H1 (cell line): Measurements from ENCODE around the gene SLC24A3. TPM values are rescaled to one million over a fixed set of nuclear protein-coding genes. Genes with fewer than 3 reads are reported as not detected.

Experiments
- CTCF ChIA-PET: fragments of 300-600 bp; sonication (Branson Sonifier 250); formaldehyde crosslinking; loops from one replicate; lab custom pipeline; 2021; ENCODE audit not compliant: partially characterized antibody; lab: Charles Lee
- POLR2A ChIA-PET: fragments of 300-600 bp; sonication (Branson Sonifier 250); formaldehyde crosslinking; loops from one replicate; lab custom pipeline; 2021; ENCODE audit warnings: inconsistent platforms; ENCODE audit not compliant: partially characterized antibody; lab: Charles Lee
- DNase-seq, 2 experiments: peaks; one replicate each; pipeline versions ENCODE4 v3.0.0 to v3.0.0-alpha.2; 2010 to 2022; ENCODE audit warnings: low spot score in 2 of 2, low read depth in 1 of 2, mixed read lengths in 1 of 2
- FAIRE-seq: peaks from 2 replicates; lab custom pipeline; 2011; peaks lifted over from hg19 to GRCh38; lab: Jason Lieb, UNC
- H2AFZ ChIP-seq: 2 replicates; pipeline ENCODE4 v1.8.1; 2012; ENCODE audit warnings: low read length, inconsistent platforms
- H2AK5ac ChIP-seq: 2 replicates; pipeline ENCODE4 v1.6.1; 2013; ENCODE audit warnings: low read depth, low read length
- H2BK120ac ChIP-seq: replicated peaks from 2 replicates; pipeline ENCODE3; 2013; ENCODE audit warnings: low read depth, low read length, inconsistent platforms
- H2BK12ac ChIP-seq: 2 replicates; pipeline ENCODE4 v1.6.1; 2013; ENCODE audit warnings: low read depth, low read length
- H2BK15ac ChIP-seq: 2 replicates; pipeline ENCODE4 v1.6.1; 2013; ENCODE audit warnings: low read length
- H2BK20ac ChIP-seq: 2 replicates; pipeline ENCODE4 v1.6.1; 2013; ENCODE audit warnings: low read length
- H2BK5ac ChIP-seq: 2 replicates; pipeline ENCODE4 v1.6.1; 2013; ENCODE audit warnings: low read depth, low read length
- H3K14ac ChIP-seq: 2 replicates; pipeline ENCODE4 v1.6.1; 2013; ENCODE audit warnings: inconsistent platforms; ENCODE audit not compliant: insufficient read length
- H3K18ac ChIP-seq: 2 replicates; pipeline ENCODE4 v1.6.1; 2013; ENCODE audit warnings: low read length; ENCODE audit errors: extremely low read depth
- H3K23ac ChIP-seq: 2 replicates; pipeline ENCODE4 v1.6.1; 2013; ENCODE audit warnings: inconsistent platforms; ENCODE audit not compliant: insufficient read length
- H3K23me2 ChIP-seq: 2 replicates; pipeline ENCODE4 v1.6.1; 2013; ENCODE audit warnings: low read depth, low read length
- H3K27ac ChIP-seq: 2 replicates; pipeline ENCODE4 v1.6.1; 2011; ENCODE audit warnings: low read depth, low read length, inconsistent platforms
- H3K27me3 ChIP-seq, 4 experiments: replicated peaks in 1 of 4; 1 replicate in 1 of 4; 2 replicates in 3 of 4; pipeline versions ENCODE4 v1.6.1 to v1.8.1; 2011 to 2013; ENCODE audit warnings: low read length in 3 of 4, mild to moderate bottlenecking in 3 of 4, inconsistent platforms in 2 of 4, mixed read lengths in 2 of 4, moderate library complexity in 1 of 4; ENCODE audit not compliant: control insufficient read depth in 3 of 4, insufficient read depth in 3 of 4; ENCODE audit errors: extremely low read depth in 1 of 4
- H3K36me3 ChIP-seq, 4 experiments: 2 replicates each; pipeline versions ENCODE4 v1.6.1 to v1.8.1; 2011 to 2013; ENCODE audit warnings: mild to moderate bottlenecking in 4 of 4, low read length in 3 of 4, moderate library complexity in 2 of 4, control low read depth in 1 of 4, inconsistent platforms in 1 of 4; ENCODE audit not compliant: insufficient read depth in 4 of 4, control insufficient read depth in 2 of 4
- H3K4ac ChIP-seq: replicated peaks from 2 replicates; pipeline ENCODE3; 2013; ENCODE audit warnings: low read length, low read depth, mixed read lengths, inconsistent platforms; ENCODE audit not compliant: insufficient read length
- H3K4me1 ChIP-seq, 4 experiments: replicated peaks in 1 of 4; 1 replicate in 1 of 4; 2 replicates in 3 of 4; pipeline versions ENCODE4 v1.6.1 to v1.8.1; 2011 to 2013; ENCODE audit warnings: low read length in 3 of 4, inconsistent platforms in 2 of 4, mixed read lengths in 1 of 4; ENCODE audit not compliant: insufficient read depth in 4 of 4, control insufficient read depth in 3 of 4
- H3K4me2 ChIP-seq, 2 experiments: 2 replicates each; pipeline versions ENCODE4 v1.6.1 to v1.8.1; 2011 to 2013; ENCODE audit warnings: low read depth in 2 of 2, low read length in 2 of 2, control low read depth in 1 of 2, inconsistent platforms in 1 of 2, mild to moderate bottlenecking in 1 of 2; ENCODE audit not compliant: insufficient read depth in 1 of 2
- H3K4me3 ChIP-seq, 4 experiments: fragments of 200-600, 300-600 bp in 1 of 4; sonication (generic), shearing (Covaris generic), sonication (Bioruptor Twin) in 1 of 4; 2 replicates each; pipeline versions ENCODE4 v1.5.1 to v1.8.1; 2011 to 2016; ENCODE audit warnings: low read length in 4 of 4, low read depth in 3 of 4, control low read depth in 2 of 4, inconsistent platforms in 2 of 4, mild to moderate bottlenecking in 2 of 4, mixed read lengths in 1 of 4, moderate library complexity in 1 of 4; ENCODE audit not compliant: insufficient read depth in 2 of 4; ENCODE audit errors: extremely low read depth in 1 of 4
- H3K56ac ChIP-seq: replicated peaks from 2 replicates; pipeline ENCODE3; 2013; ENCODE audit warnings: low read depth, mild to moderate bottlenecking, mixed read lengths, low read length, inconsistent platforms; ENCODE audit not compliant: insufficient read length
- H3K79me1 ChIP-seq: 2 replicates; pipeline ENCODE4 v1.6.1; 2013; ENCODE audit warnings: low read depth, low read length, control low read depth
- H3K79me2 ChIP-seq, 2 experiments: 2 replicates each; pipeline versions ENCODE4 v1.6.1 to v1.8.1; 2012 to 2013; ENCODE audit warnings: low read length in 2 of 2, mild to moderate bottlenecking in 2 of 2, inconsistent platforms in 1 of 2; ENCODE audit not compliant: insufficient read depth in 2 of 2, control insufficient read depth in 1 of 2
- H3K9ac ChIP-seq, 4 experiments: replicated peaks in 1 of 4; 1 replicate in 1 of 4; 2 replicates in 3 of 4; pipeline versions ENCODE4 v1.6.1 to v1.8.1; 2011 to 2013; ENCODE audit warnings: low read depth in 3 of 4, low read length in 3 of 4, control low read depth in 2 of 4, mild to moderate bottlenecking in 2 of 4, moderate library complexity in 2 of 4, inconsistent platforms in 1 of 4; ENCODE audit errors: extremely low read depth in 1 of 4
- H3K9me3 ChIP-seq, 2 experiments: 2 replicates each; pipeline versions ENCODE4 v1.6.1 to v1.8.1; 2012 to 2013; ENCODE audit warnings: mild to moderate bottlenecking in 2 of 2, moderate library complexity in 2 of 2, control low read depth in 1 of 2, inconsistent platforms in 1 of 2, low read depth in 1 of 2, low read length in 1 of 2, mixed read lengths in 1 of 2; ENCODE audit not compliant: insufficient read depth in 2 of 2
- H4K20me1 ChIP-seq, 2 experiments: replicated peaks in 1 of 2; 2 replicates each; pipeline versions ENCODE3 to v1.8.1; 2011 to 2013; ENCODE audit warnings: inconsistent platforms in 2 of 2, low read length in 2 of 2, mild to moderate bottlenecking in 1 of 2; ENCODE audit not compliant: insufficient read depth in 2 of 2, control insufficient read depth in 1 of 2
- H4K5ac ChIP-seq: 2 replicates; pipeline ENCODE4 v1.6.1; 2013; ENCODE audit warnings: low read length, low read depth, mixed read lengths, inconsistent platforms; ENCODE audit not compliant: insufficient read length
- H4K8ac ChIP-seq: 2 replicates; pipeline ENCODE4 v1.8.0; 2013; ENCODE audit warnings: mild to moderate bottlenecking, moderate library complexity, low read length, inconsistent platforms; ENCODE audit not compliant: insufficient read depth; ENCODE audit errors: extremely low read depth
- H4K91ac ChIP-seq: replicated peaks from 2 replicates; pipeline ENCODE3; 2013; ENCODE audit warnings: low read length, mixed read lengths, inconsistent platforms; ENCODE audit not compliant: insufficient read length
- CHD1 ChIP-seq: IDR thresholded peaks from 2 replicates; pipeline ENCODE4 v1.6.1; 2012; ENCODE audit warnings: low read depth, low read length, improper control_type of control experiment
- SUZ12 ChIP-seq: fragments of 200-600 bp; sonication (generic); IDR thresholded peaks from 2 replicates; pipeline ENCODE4 v1.6.1; 2012; ENCODE audit warnings: mild to moderate bottlenecking, inconsistent platforms, low read length, moderate library complexity, mixed read lengths
- WGBS, 2 experiments: shearing (Covaris generic) in 1 of 2; methylation state at CpG; one replicate each; pipeline versions ENCODE4 v1.1.6 to v1.1.7; 2013 to 2015; ENCODE audit warnings: low lambda C conversion rate in 2 of 2, mixed read lengths in 2 of 2, inconsistent platforms in 1 of 2, low coverage in 1 of 2, missing lambda C conversion rate in 1 of 2; ENCODE audit not compliant: insufficient replicate concordance in 2 of 2, insufficient coverage in 1 of 2, insufficient read length in 1 of 2; ENCODE audit errors: extremely low coverage in 1 of 2, missing lambda C conversion rate in 1 of 2; 5-methylcytosine and 5-hydroxymethylcytosine counted together
- polyA plus RNA-seq, 7 experiments: library from polyadenylated mRNA; depleted of rRNA in 3 of 7; stranded (reverse) in 5 of 7; unstranded in 2 of 7; fragments of >200 nt in 5 of 7; fragments of 200-250 nt in 2 of 7; gene quantifications; 1 replicate in 5 of 7; 2 replicates in 1 of 7; 4 replicates in 1 of 7; pipeline versions ENCODE4 v1.2.1 to v1.2.3, GENCODE V29; 2011 to 2013; ENCODE audit warnings: missing spikeins in 2 of 7, mixed read lengths in 2 of 7
- total RNA-seq: library from RNA; stranded (reverse); fragmentation: NEBNext Ultra II Directional; extraction: Animal tissue kit (Norgen Biotek cat#: 25700); gene quantifications from 2 replicates; pipeline ENCODE4 v1.2.1, GENCODE V29; 2021

Gene SLC24A3
- total and polyA plus RNA-seq, 2 of the 8 experiments (the other 6 are each of a cell fraction or from before 2014, with no cell fraction given): 4.5 to 6.3 TPM

- Histone ChIP-seq H3K56ac (no peak overlapping the region), H2BK12ac (no peak overlapping the region), H3K23ac (no peak overlapping the region), H3K4me2 (no peak overlapping the region), H3K4me1 (no peaks in the 10 kb centered on the region), H2AFZ (no peak overlapping the region), H4K91ac (no peak overlapping the region), H2BK5ac (no peak overlapping the region), H3K9ac (no peak overlapping the region), H3K79me2 (no peaks in the 10 kb centered on the region), H3K27me3 (no peaks in the 10 kb centered on the region), H3K14ac (no peak overlapping the region), H3K4me3 (no peak overlapping the region), H2BK120ac (no peak overlapping the region), H3K36me3 (no peaks in the 10 kb centered on the region; a peak in 1 of 8 replicates), H4K20me1 (no peaks in the 10 kb centered on the region), H2BK20ac (no peak overlapping the region), H2BK15ac (no peak overlapping the region), H3K27ac (no peak overlapping the region), H4K5ac (no peak overlapping the region), H4K8ac (no peak overlapping the region), H3K79me1 (no peaks in the 10 kb centered on the region), H3K4ac (no peak overlapping the region), H3K9me3 (no peaks in the 10 kb centered on the region), H3K23me2 (no peaks in the 10 kb centered on the region; the same call in 1 of the 2 replicates), H2AK5ac (no peak overlapping the region), H3K18ac (no peak overlapping the region)
- no peak for DNase-seq
- ChIA-PET CTCF (no interaction called here), POLR2A (no interaction called here)
- TF ChIP-seq SUZ12: no peak
- TF ChIP-seq CHD1: no peak
- 82% methylated on average over 7 of the region's 7 CpGs; no CpG with 5 or more reads in 1 of the 2 experiments for WGBS, 2 experiments
- FAIRE-seq: no peak
These were observed 116.2 kb downstream of the SLC24A3 start for GRCh38 chr20:19328676-19329075.
